CD4-positive, alpha-beta T cell treated with Interleukin-21 for 1 hour (primary cell): ENCODE results near the gene AMPD1.

Experiments
- DNase-seq: peaks from one replicate; pipeline ENCODE4 v3.0.0-alpha.2; 2020

The AMPD1 gene

DNA sequence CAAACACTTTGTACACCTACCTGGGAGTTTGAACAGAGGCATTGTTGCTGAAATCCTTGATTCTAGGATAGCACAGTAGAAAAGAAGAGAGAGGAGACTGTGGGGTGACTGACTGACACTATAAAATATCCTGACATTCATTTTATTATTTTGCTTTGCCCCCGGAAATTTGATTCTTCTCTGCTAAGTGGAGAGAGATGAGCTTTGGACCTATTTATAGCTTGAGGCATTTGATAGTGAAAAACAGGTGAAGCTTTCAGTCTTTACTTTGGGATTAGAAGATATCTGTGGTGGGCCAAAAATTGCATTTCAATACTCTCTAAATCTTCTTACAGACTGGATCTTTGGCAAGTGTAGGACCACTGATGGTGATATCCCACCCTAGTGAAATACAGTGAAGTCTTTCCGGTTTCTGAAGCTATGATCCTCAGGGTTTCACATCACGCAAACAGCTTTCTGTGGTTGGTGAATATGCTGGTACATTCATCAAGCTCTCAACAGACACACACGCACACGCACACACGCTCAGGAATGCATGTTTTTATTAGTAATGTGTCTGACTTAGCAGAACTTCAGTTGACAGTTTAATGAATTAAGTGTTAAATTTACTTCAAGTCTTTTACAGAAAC lies at the start of gene AMPD1:
AMPD1 (minus strand) TSS at position 117 of the 629 bp plus-strand sequence; CDS start at position 42, 75 bp downstream.
- no peak for DNase-seq

DNA sequence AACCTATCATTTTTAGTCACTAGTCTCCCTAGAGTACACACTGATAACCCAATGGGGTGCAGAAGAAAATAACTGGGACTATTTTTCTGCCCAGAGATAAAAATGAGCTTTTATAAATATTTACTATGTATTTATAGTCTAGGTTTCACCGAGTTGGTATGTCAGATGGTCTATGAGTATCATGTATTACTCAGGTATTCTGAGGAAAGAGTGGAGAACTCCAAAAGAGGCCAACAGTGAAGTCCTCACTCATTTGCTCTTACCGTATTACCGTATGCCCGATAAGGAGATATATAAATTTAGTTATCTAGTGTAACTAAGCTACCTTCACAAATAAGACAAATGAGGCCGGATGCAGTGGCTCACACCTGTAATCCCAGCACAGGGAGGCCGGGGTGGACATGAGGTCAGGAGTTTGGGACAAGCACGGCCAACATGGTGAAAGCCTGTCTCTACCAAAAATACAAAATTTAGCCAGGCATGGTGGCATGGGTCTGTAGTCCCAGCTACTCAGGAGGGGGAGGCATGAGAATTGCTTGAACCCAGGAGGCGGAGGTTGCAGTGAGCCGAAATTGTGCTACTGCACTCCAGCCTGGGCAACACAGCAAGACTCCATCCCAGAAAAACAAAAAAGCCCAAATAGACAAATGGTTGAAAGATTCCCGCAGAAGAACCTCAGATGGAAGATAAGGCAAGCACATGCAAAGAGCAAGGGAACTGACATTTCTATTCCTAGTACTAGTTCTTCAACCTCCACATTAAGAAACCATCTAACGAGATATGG lies 46.8 kb upstream of the AMPD1 start:
- no peak for DNase-seq

DNA sequence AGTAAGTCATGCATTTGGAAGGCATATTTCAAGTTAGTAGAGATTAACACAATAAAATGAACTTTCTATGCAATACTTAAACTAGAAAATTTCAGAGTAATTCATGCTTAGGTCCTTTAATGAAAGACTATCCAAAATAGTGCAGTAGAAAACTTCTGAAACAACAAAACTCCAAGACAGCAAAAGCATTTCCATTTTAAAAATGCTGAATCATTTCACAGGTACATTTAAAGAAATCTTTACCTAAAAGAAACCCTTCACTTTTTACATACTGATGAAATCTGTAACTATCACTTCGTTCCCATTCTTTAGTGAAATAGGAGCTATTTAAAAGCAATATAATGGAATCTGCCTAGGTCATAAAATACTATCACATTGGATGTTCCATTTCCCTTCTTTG lies 45.0 kb upstream of the AMPD1 start:
- DNase-seq = no peak

DNA sequence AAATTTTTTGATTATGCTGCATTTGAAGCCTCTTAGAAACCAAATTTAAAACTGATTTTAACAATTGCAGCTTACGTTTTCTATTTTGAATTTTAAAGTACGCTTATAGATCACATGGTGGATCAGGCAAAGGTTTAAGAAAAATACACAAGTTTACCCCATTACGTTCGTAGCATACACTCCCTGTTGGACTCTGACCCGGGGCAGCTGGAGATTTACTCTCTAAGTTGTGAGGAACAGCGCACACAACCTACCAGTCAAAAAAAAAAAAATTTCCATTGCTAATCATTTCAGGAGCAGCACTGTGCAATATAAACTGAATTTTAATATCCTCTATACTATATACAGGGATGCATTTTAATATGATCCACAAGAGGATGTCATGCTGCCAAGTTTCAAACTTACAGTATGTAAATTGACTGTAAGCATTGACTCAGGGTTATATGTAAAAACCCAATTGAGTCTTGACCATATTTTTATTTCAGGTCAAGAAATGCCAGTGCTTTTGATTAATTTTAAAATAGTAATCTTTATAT lies 42.0 kb upstream of the AMPD1 start:
- no peak for DNase-seq

DNA sequence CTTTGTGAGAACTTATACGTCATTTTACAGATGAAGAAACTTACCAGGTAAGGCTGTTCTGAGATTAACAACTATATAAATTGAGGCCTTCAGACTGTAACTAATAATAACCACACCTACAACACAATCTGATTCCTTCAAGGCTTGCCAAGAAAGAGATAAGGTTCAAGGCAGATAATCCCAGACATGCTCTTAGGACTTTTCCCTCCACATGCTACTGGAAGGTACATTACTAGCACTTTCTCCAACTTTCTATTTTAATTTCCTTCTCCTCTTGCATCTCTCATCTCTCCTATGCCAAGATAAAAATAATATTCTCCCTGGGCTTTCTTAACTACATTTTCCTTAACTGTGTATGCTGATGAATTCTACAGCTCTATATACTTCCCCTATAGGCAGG lies 40.1 kb upstream of the AMPD1 start:
- DNase-seq = no peak

DNA sequence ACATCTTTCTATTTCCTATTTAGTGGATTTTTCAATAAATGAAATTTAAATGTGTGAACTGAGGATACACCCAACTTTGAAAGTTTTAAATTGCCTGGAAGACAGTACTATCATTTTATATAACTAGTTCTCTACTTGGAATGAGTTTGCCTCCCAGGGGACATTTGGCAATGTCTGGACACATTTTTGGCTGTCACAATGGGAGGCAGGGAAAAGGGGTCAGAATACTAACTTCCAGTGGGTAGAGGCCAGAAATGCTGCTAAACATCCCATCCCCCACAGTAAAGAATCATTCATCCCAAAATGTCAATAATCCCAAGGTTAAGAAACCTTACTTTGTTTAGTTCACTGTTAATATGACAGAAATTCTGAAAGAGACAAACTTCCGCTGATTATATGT lies 34.4 kb upstream of the AMPD1 start:
- no peak for DNase-seq

DNA sequence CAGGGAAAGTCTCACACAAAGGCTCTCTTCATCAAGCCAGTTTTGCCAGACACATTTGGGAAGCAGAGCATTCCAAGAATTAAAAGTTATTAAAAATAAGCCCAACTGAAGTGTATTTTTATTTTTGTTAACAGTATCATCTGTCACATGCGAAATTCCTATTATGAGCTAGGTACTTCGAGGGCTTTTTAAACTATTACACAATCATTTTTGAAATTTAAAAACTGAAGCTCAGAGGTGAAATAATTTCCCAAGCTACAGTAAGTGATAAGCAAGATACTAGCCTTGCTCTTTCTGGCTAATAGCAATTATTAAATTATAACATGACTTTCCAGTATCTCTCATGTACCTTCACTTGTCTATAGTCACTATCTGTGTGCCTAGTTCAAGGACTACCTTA lies 33.2 kb upstream of the AMPD1 start:
- DNase-seq = no peak

DNA sequence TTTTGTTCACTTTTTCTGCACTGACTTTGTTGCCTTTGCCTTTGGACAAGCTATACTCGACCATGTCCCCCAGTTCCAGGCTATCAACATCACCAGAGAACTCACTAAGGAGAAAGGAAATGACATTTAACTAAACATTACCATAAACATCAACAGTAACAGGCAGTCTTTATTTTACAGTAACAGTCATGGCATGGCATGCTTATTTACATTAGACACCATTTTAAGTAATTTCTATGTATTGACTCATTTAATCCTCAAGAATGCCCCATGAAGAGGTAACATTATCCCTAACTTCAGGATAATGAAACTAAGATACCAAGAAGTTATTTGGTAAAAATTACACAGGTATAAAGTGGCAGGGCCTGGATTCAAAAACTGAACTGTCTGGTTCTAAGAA lies 29.9 kb upstream of the AMPD1 start:
- DNase-seq = no peak

DNA sequence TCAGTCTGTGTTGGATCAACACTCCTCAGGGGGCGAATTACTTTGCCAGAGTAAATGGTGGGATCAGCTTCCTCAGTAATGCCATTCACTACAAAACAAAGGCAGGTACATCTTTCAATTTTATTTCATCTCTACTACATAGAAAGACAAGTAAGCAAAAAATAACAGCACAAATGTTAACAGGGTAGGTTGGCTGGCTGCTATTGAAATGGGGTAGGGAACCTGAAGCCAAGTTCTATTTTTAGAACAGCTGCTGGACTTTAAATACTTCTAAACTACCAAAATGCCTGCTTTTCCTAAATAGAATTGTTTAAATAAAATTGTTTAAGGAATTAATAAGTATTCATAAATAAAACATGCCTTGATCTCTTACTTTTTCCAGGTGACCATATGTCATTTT lies 28.6 kb upstream of the AMPD1 start:
- no peak for DNase-seq

DNA sequence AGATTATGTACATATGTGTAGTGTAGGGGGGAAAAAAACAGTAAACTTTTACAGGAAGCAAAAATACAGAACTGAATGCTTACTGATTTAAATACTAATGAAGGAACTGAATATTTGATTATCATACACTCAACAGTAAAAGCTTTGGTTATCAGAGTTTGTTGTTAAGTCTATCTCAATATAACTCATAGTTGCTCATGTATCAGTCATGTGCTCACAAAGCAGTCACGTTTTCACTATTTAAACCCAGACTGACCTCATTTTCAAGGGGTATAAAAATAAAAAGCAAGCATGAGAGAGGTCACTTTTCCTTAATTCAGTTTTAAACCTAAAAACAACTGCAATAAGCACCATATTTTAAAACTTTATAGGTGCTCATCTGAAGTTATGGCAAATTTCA lies 28.1 kb upstream of the AMPD1 start:
- no peak for DNase-seq

DNA sequence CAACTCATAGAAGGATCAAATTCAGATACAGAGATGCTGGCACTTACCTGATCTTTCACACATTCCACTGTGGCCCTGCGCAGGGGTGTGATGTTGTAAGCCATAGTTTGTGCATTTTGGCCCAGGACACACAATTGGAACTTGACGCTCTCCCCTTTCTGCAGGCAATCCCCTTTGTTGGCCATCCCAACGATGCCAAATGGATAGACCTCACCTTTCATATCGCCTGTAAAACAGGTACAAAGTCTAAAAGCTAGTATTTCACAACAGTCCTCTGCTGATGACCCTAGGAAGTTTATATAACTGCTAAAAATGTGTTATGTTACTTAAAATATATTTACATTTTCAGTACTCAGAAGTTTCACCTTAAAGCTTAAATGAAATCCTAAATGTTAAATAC lies 25.1 kb upstream of the AMPD1 start:
- DNase-seq = no peak

DNA sequence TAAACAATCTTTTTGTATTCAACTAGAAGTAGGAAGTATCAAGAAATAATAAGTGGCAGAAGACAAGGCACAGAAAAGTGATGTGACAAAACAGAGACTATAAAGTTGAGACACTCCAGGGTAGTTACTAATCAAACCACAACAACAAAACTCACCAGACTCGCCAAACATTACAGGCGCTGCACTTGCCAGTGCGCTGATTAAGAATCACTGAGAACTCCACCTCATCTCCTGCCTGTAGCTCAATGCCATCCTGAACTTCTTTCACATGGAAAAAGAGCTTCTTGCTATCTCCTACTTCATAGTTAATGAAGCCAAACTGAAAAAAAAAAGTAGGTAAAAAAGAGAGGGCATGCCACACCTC lies 24.1 kb upstream of the AMPD1 start:
- DNase-seq = no peak

DNA sequence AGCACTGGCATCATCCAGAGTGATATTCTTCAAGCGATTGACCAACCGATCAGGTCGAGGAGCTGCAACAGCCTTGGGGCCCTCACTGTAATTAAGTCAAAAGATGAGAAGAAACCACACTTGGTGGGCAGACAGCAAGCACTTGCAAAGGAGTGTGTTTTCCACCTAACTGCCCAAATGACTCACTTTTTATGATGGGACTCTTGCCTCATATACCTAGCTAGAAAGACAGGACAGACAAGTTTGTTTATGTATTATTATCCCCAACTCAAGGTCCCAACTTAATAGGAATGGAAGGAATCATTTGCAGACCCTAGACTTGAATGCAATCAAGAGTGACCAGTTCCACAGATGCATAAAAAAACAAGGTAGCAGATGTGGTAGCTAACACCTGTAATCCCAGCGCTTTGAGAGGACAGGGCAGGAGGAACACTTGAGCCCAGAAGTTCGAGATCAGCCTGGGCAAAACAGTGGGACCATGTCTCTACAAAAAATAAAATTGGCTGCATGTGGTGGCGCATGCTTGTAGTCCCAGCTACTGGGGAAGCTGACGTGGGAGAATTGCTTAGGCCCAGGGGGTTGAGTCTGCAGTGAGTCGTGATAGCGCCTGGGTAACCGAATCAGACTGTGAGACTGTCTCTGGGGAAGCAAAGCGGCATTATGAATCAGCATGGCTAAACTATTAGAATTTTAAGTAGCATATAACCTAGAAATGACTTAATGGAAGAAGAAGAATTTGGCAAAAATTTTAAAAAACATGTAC lies 23.5 kb upstream of the AMPD1 start:
- no peak for DNase-seq

DNA sequence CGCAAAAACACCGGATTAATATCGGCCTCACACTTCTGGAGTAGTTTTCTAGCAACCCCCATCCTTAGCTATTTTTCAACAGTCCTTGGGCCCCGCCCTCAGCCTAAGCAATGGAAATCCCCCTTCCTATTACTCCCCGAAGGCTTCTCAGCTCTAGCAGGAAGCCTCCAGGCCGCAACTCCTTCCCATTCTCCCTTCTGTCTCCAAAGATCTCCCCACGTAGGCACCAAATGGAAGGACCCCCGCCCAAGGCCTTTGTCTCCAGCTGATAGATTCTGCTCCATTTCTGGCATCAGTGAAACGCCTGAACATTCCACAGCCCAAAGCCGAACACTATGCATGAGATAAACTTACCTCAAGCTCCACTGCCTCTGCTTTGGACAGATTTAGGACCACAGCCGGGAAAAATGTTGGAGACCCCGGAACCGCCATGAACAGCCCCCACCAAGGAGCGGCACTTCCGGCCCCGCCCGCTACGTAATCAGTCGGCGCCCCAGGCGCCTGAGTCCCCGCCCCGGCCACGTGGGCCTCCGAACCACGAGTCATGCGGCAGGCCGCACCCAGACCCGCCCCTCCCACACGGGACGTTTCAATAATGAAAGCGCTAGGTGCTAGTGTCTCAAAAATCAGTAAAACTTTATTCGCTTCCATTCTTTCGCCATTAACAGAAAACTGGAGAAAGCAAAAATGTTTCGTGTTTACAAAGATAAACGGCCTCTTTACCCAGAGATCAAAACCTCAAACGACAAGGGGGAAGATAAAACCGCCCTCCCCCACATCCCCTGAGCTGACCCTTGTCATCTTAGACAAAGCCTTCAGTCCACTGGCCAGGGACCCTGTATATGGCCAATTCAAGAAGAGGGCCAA lies 21.2 kb upstream of the AMPD1 start, which contains the start of gene NRAS:
NRAS (minus strand) TSS at position 468 of the 867 bp plus-strand sequence. CDS start 611 bp downstream, outside the sequence.
- peak; percentile 95 for DNase-seq

DNA sequence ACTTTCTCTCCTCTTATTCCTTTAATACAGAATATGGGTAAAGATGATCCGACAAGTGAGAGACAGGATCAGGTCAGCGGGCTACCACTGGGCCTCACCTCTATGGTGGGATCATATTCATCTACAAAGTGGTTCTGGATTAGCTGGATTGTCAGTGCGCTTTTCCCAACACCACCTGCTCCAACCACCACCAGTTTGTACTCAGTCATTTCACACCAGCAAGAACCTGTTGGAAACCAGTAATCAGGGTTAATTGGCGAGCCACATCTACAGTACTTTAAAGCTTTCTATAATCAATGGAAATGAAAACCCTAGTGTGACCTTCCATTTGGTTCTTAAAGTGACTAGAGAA lies 20.6 kb upstream of the AMPD1 start:
- no peak for DNase-seq

DNA sequence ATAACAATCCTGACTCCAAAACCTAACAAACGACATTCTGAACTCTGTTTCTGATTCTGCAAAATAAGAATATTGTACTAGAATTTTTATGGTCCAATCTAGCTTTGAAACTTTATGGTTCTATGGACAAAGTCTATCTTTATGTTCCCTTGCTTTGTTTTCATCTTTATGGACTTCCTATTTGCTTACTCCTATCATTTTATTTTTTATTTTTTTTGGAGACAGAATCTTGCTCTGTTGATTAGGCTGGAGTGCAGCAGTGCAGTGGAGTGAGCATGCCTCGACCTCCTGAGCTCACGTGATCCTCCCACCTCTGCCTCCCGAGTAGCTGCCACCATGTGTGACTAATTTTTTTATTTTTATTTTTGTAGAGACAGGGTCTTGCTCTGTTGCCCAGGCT lies 17.6 kb upstream of the AMPD1 start:
- no peak for DNase-seq

DNA sequence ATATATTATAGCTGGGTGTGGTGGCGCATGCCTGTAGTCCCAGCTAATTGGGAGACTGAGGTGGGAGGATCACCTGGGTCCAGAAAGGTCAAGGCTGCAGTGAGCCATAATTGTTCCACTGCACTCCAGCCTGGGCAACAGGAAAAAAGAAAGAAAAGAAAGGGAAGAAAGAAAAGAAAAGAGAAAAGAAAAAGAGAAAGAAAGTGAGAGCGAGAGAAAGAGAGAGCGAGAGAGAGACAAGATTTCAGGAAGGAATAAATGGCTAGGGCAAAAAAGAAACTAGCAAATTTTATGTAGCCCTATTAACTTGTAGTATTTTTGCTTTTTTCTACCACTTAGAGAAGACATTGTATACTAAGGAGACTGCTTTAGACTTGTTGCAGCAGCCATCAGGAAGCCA lies 15.0 kb upstream of the AMPD1 start:
- no peak for DNase-seq

DNA sequence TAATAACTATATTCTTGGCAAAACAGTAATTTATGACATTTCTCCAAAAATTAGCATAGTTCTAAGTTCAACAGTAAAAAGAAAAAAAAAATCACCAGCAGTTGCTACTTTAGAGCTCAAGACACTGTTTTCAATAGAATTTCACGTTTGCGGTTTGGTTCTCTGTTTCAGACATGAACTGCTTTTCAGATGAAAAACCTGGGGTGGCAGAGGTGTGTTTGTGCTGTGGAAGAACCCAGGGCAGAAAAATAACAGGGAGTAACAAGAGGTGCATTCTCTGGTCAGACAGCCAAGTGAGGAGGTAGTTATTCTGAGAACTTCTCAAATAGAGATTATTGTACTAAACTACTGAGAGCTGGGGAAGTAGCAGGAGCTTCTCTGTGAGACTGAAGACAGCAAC lies 12.3 kb upstream of the AMPD1 start:
- no peak for DNase-seq

DNA sequence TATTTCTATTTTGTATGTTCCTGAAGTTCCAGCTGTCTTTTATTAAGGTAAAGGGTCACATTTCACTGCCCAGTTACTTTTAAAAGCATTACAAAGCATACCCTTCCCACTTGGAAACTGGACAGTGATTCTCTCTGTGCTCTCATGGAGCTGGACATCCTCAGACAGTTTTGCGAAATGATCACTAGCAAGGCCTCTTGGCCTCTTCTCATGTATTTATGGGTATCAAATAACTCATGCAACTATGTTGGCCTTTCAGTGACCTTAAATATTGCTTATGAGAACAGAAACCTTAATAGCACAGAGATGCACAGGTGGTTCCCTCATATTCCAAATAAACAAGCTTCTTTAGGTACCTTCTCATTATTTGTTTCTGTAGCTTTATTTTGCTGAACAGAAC lies 7.9 kb upstream of the AMPD1 start:
- DNase-seq = no peak

DNA sequence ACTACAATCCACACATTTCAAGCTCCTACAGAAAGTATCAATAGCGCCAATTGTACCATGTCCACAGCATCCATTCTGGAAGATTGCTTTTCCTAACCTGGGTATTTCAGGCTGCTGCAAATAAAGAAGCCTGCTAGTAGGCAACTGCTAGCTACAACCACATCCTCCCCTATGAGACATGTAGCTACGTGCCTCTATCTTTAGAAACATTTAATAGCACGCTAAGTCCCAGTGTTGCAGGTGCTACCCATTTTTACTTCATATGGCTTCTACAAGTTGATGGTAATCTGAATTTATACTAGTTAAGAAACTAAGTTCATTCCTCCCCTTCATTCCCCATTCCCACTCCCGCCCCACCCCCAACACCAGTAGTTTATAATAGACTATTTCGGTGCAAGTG lies 7.4 kb upstream of the AMPD1 start:
- no peak for DNase-seq

DNA sequence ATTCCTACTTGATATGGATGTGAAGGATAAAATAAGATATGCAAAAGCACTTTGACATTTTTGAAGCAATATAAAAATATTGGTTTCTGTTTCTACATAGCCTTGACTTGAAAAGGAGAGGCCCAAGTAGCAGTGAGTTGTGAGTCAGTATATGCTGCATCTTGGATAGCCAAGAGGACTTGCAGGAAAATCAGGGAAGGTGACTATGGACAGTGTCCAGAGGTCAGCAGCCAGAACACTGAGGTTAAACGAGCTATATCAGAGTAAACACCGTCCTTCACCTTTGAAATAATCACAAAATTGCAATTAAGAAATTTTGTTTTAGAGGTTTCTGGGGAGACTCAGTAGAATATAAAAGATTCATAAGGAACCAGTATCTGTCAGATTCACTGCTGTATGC lies 6.6 kb upstream of the AMPD1 start:
- no peak for DNase-seq

DNA sequence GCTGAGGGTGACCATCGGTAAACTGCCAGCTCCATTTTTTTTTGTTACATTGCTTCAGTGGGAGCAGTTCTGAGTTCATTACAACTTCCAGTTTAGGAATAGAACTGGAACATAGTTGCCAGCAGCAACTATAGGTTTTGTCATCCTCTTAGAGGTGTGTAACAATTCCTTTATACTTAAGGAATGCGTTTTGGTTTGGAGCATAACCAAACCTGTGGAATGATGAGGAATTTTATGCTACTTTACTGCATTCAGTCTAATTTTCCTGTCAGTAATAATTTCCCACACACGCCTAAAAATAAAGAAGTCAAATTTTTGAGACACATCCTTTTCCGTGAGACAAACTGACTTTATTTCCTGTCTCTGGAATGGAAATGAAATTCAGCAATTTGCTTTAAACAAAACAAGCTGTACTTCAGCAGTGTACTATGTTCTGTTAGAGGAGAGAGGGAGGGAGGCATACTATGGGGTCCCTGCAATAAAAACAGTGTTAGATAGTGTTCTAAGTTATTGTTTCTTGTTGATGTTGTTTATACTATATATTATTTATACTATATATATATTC lies 4.8 kb upstream of the AMPD1 start:
- DNase-seq = no peak

DNA sequence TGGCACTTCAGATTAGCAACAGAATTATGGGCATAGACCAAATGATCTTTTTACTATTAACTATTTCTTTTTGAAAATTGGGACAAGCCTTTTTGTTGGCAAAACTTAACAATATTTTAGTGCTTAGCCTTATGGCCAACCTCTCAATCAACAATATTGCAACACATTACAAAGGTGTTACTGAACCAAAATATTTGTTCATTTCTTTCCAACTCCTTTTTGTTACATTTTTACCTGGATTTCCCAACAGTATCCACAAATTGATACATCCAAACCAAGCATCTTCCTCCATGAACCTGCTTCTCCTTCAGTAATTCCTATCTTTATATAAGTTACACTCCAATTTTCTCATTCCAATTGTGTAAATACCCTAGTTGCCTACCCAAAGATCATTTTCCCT lies 1.5 kb upstream of the AMPD1 start:
- no peak for DNase-seq
